Liver (tissue), 9 donors: ENCODE measurements around the gene TAS2R43. TPM values are rescaled to one million over a fixed set of nuclear protein-coding genes. Genes with fewer than 3 reads are reported as not detected.

Source experiments
- DNase-seq: peaks from one replicate; pipeline ENCODE4 v3.0.0-alpha.2; 2017; ENCODE audit warnings: low spot score
- H3K27ac ChIP-seq, 2 donors: one replicate each; pipeline ENCODE4 v1.7.0; 2013; ENCODE audit warnings: inconsistent platforms in 2 of 2, low read length in 2 of 2, control low read depth in 1 of 2, low read depth in 1 of 2, mild to moderate bottlenecking in 1 of 2
- H3K27me3 ChIP-seq, 4 donors: one replicate each; pipeline versions ENCODE4 v1.6.1 to v1.7.0; 2013; ENCODE audit warnings: low read length in 3 of 4, inconsistent platforms in 1 of 4, mild to moderate bottlenecking in 1 of 4, moderate library complexity in 1 of 4; ENCODE audit not compliant: control insufficient read depth in 4 of 4, insufficient read depth in 4 of 4
- H3K36me3 ChIP-seq, 4 donors: one replicate each; pipeline versions ENCODE4 v1.6.1 to v1.7.0; 2013; ENCODE audit warnings: low read length in 3 of 4, mild to moderate bottlenecking in 3 of 4, low read depth in 1 of 4, moderate library complexity in 1 of 4; ENCODE audit not compliant: control insufficient read depth in 4 of 4, insufficient read depth in 3 of 4
- H3K4me1 ChIP-seq, 4 donors: one replicate each; pipeline versions ENCODE4 v1.6.1 to v1.7.0; 2013; ENCODE audit warnings: low read length in 3 of 4, mild to moderate bottlenecking in 3 of 4, moderate library complexity in 1 of 4; ENCODE audit not compliant: control insufficient read depth in 4 of 4, insufficient read depth in 4 of 4
- H3K4me3 ChIP-seq, 3 donors: one replicate each; pipeline versions ENCODE4 v1.6.1 to v1.7.0; 2013; ENCODE audit warnings: low read length in 3 of 3, control low read depth in 1 of 3, low read depth in 1 of 3, mild to moderate bottlenecking in 1 of 3
- H3K9ac ChIP-seq, 2 donors: one replicate each; pipeline ENCODE4 v1.7.0; 2013; ENCODE audit warnings: low read length in 2 of 2, mild to moderate bottlenecking in 2 of 2, moderate library complexity in 2 of 2, control low read depth in 1 of 2, low read depth in 1 of 2
- H3K9me3 ChIP-seq, 4 donors: one replicate each; pipeline versions ENCODE4 v1.6.1 to v1.7.0; 2013; ENCODE audit warnings: low read length in 3 of 4; ENCODE audit not compliant: control insufficient read depth in 4 of 4
- ATF3 ChIP-seq: IDR thresholded peaks from 2 replicates; pipeline ENCODE4 v1.6.1; 2016; ENCODE audit warnings: antibody characterized with exemption
- CTCF ChIP-seq: fragments of 150-350 bp; IDR thresholded peaks from 2 replicates; pipeline ENCODE4 v1.5.1; 2017; ENCODE audit warnings: improper control_type of control experiment, low read depth, low read length; ENCODE audit not compliant: missing input control
- EGR1 ChIP-seq, 2 donors: IDR thresholded peaks; 2 replicates each; pipeline ENCODE4 v1.6.1; 2016 to 2018; ENCODE audit warnings: antibody characterized with exemption in 2 of 2, low read depth in 2 of 2
- FOXA1 ChIP-seq: IDR thresholded peaks from 2 replicates; pipeline ENCODE4 v1.6.1; 2016; ENCODE audit warnings: antibody characterized with exemption
- FOXA2 ChIP-seq: IDR thresholded peaks from 2 replicates; pipeline ENCODE4 v1.6.1; 2016; ENCODE audit warnings: antibody characterized with exemption
- GABPA ChIP-seq, 2 donors: IDR thresholded peaks in 1 of 2; conservative IDR thresholded peaks in 1 of 2; 2 replicates each; pipeline ENCODE4 v1.6.1; 2016; ENCODE audit warnings: antibody characterized with exemption in 2 of 2, mild to moderate bottlenecking in 1 of 2, moderate library complexity in 1 of 2
- HNF4A ChIP-seq, 2 donors: conservative IDR thresholded peaks; 2 replicates each; pipeline ENCODE4 v1.6.1; 2016; ENCODE audit warnings: antibody characterized with exemption in 2 of 2, mild to moderate bottlenecking in 2 of 2
- HNF4G ChIP-seq: IDR thresholded peaks from 2 replicates; pipeline ENCODE4 v1.6.1; 2016; ENCODE audit warnings: antibody characterized with exemption
- JUND ChIP-seq, 2 donors: IDR thresholded peaks; 2 replicates each; pipeline ENCODE4 v1.6.1; 2016; ENCODE audit warnings: antibody characterized with exemption in 2 of 2
- MAX ChIP-seq: IDR thresholded peaks from 2 replicates; pipeline ENCODE4 v1.6.1; 2016; ENCODE audit warnings: antibody characterized with exemption
- RAD21 ChIP-seq, 2 donors: IDR thresholded peaks; 2 replicates each; pipeline ENCODE4 v1.6.1; 2016; ENCODE audit warnings: antibody characterized with exemption in 2 of 2, mild to moderate bottlenecking in 2 of 2
- REST ChIP-seq: IDR thresholded peaks from 2 replicates; pipeline ENCODE4 v1.6.1; 2016; ENCODE audit warnings: antibody characterized with exemption, mild to moderate bottlenecking
- RXRA ChIP-seq, 2 donors: IDR thresholded peaks; 2 replicates each; pipeline ENCODE4 v1.6.1; 2017 to 2018; ENCODE audit warnings: antibody characterized with exemption in 2 of 2, mild to moderate bottlenecking in 1 of 2
- SP1 ChIP-seq: IDR thresholded peaks from 2 replicates; pipeline ENCODE4 v1.6.1; 2018; ENCODE audit warnings: antibody characterized with exemption, mild to moderate bottlenecking
- TAF1 ChIP-seq: conservative IDR thresholded peaks from 2 replicates; pipeline ENCODE4 v1.6.1; 2016; ENCODE audit warnings: antibody characterized with exemption, mild to moderate bottlenecking
- ZBTB33 ChIP-seq: IDR thresholded peaks from 2 replicates; pipeline ENCODE4 v1.6.1; 2016; ENCODE audit warnings: antibody characterized with exemption
- WGBS: extraction: QIAGEN DNeasy Blood & Tissue Kit; methylation state at CpG from one replicate; pipeline ENCODE4 v1.1.7; 2013; 5-methylcytosine and 5-hydroxymethylcytosine counted together
- polyA plus RNA-seq, 2 donors: library from polyadenylated mRNA; stranded (reverse) in 1 of 2; unstranded in 1 of 2; fragments of 200-250 nt in 1 of 2; fragments of >200 nt in 1 of 2; fragmentation: Nextera tagmentation in 1 of 2; extraction: Ambion mirVana in 1 of 2; gene quantifications; one replicate each; pipeline versions ENCODE4 v1.2.1 to v1.2.3, GENCODE V29; 2013 to 2015
- total RNA-seq, 2 donors: library from RNA; depleted of rRNA; stranded (reverse); fragments of >200 nt; gene quantifications; one replicate each; pipeline ENCODE4 v1.2.3, GENCODE V29; 2014
- donor health status: healthy.
- donor health status: healthy.
- donor health status: healthy.
- donor health status: healthy.
- donor health status: healthy.

Gene TAS2R43
- total and polyA plus RNA-seq, 4 donors = 0.57 to 3.8 (median 0.84) TPM; not detected in 1

GRCh38 chr12:11089246-11089645 lies 2.9 kb downstream of the TAS2R43 start:
- Histone ChIP-seq H3K27ac (no peak overlapping the region), H3K36me3 (no peaks in the 10 kb centered on the region), H3K9me3 (no peaks in the 10 kb centered on the region), H3K4me1 (no peaks in the 10 kb centered on the region), H3K27me3 (no peaks in the 10 kb centered on the region), H3K4me3 (no peak overlapping the region), H3K9ac (no peak overlapping the region)
- DNase-seq = no peak
- WGBS = 91% methylated on average over 5 of the region's 5 CpGs
- no peak for TF ChIP-seq RAD21 (IDR thresholded peaks at IDR 0.05)
- no peak for TF ChIP-seq ATF3
- no peak for TF ChIP-seq CTCF
- TF ChIP-seq ZBTB33 = no peak
- no peak for TF ChIP-seq HNF4G
- TF ChIP-seq REST = no peak
- TF ChIP-seq RXRA (IDR thresholded peaks at IDR 0.05) = no peak
- no peak for TF ChIP-seq TAF1
- no peak for TF ChIP-seq JUND (IDR thresholded peaks at IDR 0.05)
- no peak for TF ChIP-seq GABPA (IDR thresholded peaks at IDR 0.05 in 1 of 2, conservative IDR thresholded peaks at IDR 0.05 in 1 of 2)
- TF ChIP-seq MAX = no peak
- TF ChIP-seq FOXA2 = no peak

GRCh38 chr12:11085419-11085818 lies 6.7 kb downstream of the TAS2R43 start:
- no peak for DNase-seq
- H3K4me1 ChIP-seq = no peaks in the 10 kb centered on the region
- 90% methylated on average over 3 of the region's 3 CpGs for WGBS
- TF ChIP-seq SP1 = no peak
- no peak for TF ChIP-seq ZBTB33
- no peak for TF ChIP-seq RXRA (IDR thresholded peaks at IDR 0.05)
- no peak for TF ChIP-seq HNF4A (conservative IDR thresholded peaks at IDR 0.05)
- TF ChIP-seq FOXA1 = no peak
- no peak for TF ChIP-seq CTCF
- no peak for TF ChIP-seq ATF3
- TF ChIP-seq MAX = no peak
- no peak for TF ChIP-seq RAD21 (IDR thresholded peaks at IDR 0.05)
- TF ChIP-seq GABPA (IDR thresholded peaks at IDR 0.05 in 1 of 2, conservative IDR thresholded peaks at IDR 0.05 in 1 of 2) = no peak
- no peak for TF ChIP-seq EGR1 (IDR thresholded peaks at IDR 0.05; ENCODE audit: low read depth in 2 of 2)
- no peak for TF ChIP-seq JUND (IDR thresholded peaks at IDR 0.05)
- no peaks in the 10 kb centered on the region for H3K36me3 ChIP-seq
- H3K9me3 ChIP-seq = no peaks in the 10 kb centered on the region
- no peak overlapping the region for H3K9ac ChIP-seq
- H3K27ac ChIP-seq = no peak overlapping the region
- H3K4me3 ChIP-seq = no peak overlapping the region
- no peaks in the 10 kb centered on the region for H3K27me3 ChIP-seq
